ENCODE results near the gene GFER. TPM values are rescaled to one million over a fixed set of nuclear protein-coding genes. Genes with fewer than 3 reads are reported as not detected.
"Not testable (repeated sequence)": the region's sequence is repeated elsewhere in the genome, so short reads cannot be mapped to it uniquely, and the experiment has no call there.

Gene GFER
- polyA plus RNA-seq, 10 donors: 12.4 to 18.7 (median 15.5) TPM

- DNase-seq: no peak
Observed at GRCh38 chr16:2005646-2006045, 21.7 kb downstream of the GFER start.

GRCh38 chr16:2006317-2006716, 22.3 kb downstream of the GFER start:
- DNase-seq: no peak

DNA sequence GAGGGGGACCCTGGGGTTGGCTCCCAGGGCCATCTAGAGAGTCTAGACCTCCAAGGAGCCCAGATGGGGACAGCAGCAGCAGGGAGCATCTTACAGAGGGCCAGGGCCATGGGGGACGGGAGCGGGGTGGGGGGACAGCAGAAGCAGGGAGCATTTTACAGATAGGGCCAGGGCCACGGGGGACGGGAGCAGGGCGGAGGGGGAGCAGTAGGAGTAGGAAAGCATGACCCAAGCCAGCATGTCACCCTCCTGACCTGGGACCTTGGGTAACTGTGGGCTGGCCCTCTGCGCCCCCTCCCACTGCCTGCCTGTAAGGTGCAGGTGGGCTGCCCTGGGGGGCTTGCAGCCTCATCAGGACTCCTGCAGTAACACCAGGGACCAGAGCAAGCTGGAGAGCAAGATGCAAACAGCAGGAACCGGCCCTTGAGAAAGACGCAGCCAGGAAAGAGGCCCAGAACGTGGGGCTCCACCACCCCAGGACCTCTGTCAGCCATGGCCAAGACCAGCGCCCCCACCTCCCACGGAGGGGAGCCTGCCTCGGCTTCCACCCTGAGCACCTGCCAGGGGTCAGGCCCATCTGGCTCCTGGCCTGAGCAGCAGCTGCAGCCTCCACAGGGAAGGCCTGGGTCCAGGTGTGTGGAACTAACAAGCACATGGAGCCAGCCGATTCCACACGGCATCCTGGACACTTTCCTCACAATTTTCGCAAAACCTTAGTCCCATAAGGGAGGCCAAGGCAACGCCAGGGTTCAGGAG, 23.3 kb downstream of the GFER start:
- no peak for DNase-seq

DNA sequence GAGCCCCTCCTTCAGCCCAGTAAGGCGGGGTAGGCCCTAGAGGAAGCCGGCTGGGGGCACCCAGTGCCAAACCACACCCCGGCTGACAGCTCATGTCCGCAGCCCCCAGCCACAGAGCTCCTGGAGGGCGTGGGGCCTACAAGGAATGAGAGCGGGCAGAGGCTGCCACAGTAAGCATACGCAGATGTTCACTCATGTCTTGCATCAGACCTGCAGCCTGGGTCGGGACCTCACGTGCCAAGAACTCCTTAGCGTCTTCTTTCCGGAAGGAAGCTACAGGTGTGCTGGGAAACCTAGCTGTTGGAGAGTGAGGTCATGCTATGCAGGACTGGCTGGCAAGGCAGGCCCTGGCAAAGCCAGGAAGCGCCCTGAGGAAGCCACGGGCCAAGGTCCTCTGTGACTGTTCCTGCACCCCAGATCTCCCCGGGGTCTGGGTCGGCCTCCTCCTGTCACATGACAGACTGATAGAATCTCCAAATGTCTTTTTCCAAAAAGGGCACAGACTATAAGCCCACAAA, 24.1 kb downstream of the GFER start:
- DNase-seq: no peak

DNA sequence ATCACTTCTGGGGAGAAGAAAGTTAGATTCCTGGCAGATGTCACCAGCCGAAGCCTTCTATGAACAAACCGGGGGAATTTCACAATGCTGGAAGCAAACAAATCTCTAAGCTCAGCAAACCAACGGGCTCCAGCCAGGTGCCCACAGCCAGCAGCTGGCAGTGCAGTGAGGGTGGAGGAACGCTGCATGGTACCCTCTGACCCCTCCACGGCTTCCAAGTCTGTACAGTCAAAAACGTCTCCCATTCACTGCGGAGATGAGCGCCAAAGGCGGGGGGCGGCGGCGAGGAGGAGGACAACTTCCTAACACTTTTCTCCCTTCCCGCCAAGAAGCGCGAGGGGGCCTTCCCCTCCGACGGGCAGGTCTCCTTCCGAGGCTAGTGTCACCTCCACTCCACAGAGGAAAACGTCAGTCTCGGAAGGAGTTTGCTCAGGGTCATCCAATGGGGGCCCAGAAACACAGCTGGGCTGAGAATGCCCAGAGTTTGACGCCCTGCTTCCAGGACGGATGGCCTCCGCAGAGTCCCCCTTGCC, 24.7 kb downstream of the GFER start:
- no peak for DNase-seq

- no peak for DNase-seq
Observed at GRCh38 chr16:2009164-2009711, 25.2 kb downstream of the GFER start.

DNA sequence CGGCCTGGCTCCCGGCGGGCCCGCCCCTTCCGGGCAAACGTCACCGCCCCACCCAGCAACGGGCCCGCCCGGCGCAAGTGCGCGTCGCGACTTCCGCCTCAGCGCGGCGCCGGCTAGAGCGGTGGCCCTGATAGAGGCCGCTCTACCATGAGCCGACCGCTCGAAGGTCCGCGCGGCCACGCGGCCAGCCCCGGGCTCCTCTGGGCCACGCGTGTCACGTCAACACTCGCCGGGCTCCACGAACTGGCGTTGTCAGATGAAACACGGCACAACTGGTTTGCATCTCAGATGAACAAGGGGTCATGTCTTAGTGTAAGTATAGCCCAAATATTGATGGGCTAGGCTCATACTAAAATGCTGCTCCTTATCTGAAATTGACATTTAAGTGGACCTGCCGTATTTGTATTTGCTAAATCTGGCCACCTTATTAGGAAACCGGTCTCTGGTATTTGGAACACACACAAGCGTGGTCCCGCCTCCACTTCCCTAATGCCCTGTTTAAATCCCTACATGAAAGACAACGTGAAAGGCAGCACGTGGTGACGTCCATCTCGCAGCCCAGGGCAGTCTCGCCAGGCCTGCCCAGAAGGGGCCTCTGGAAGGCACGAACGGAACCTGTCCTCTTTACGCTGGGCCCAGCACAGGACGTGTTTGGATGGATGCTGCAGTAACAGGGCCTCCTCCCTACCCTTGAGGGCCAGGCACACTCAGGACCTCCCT, 26.0 kb downstream of the GFER start, which contains the start of gene ZNF598:
TSS of gene ZNF598 (minus strand) at position 31 of the 720 bp plus-strand sequence.
- peak; percentile 87 to 94 (median 92) for DNase-seq

DNA sequence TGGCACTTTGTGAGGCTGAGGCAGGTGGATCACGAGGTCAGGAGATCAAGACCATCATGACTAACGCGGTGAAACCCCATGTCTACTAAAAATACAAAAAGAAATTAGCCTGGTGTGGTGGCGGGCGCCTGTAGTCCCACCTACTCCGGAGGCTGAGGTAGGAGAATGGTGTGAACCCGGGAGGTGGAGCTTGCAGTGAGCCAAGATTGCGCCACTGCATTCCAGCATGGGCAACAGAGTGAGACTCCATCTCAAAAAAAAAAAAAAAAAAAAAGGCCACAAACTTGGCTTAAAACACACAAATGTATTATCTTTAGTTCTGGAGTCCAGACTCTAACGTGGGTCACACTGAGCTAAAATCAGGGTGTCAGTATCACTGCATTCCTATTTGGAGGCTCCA, 27.7 kb downstream of the GFER start:
- DNase-seq: not testable (repeated sequence)

GRCh38 chr16:2013527-2013926, 29.5 kb downstream of the GFER start:
- no peak for DNase-seq

- no peak for DNase-seq
Observed at GRCh38 chr16:2015117-2015946, 31.3 kb downstream of the GFER start.

DNA sequence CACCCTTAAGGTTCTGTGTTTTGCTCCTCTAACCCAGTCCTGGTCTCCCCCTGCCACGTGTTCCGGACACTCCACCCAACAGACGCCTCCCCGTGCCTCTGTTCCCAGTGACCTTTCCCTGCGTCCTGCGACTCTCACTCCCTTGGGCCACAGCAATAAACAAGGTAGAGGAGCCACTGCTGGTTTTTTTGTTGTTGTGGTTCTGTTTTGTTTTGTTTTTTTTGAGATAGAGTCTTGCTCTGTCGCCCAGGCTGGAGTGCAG, 31.9 kb downstream of the GFER start:
- no peak for DNase-seq

DNA sequence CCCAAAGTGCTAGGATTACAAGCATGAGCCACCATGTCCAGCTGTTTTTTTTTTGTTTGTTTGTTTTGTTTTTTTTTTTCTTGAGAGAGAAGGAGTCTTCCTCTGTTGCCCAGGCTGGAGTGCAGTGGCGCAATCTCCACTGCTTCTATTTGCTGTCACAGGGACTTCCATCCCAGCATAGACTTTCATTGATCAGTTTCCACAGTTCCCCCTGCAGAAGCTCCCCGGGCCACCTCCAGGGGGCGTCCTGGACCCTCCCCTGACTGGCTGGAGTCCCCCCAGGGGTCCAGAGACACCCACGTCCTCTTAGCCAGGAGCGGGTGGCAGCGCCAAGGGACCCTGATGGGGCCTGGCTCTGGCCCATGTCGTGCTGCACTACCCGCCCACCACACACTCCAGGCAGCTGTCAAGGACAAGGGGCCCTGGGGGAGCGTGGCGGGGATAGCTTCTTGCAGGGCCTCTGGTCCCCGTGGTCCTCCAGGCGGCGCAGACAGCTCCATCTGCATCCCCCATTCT, 32.5 kb downstream of the GFER start:
- DNase-seq: no peak

GRCh38 chr16:2019518-2019920, 35.5 kb downstream of the GFER start, which contains the start of gene NPW:
Gene NPW, plus strand, starts transcription at chr16:2019785.
- DNase-seq: peak in 1 of 3 donors; percentile 52

- DNase-seq: peak in 1 of 3 donors; percentile 61
Observed at GRCh38 chr16:2019921-2020831, 36.2 kb downstream of the GFER start.

- no peak for DNase-seq
Observed at GRCh38 chr16:2022723-2023091, 38.7 kb downstream of the GFER start.

DNA sequence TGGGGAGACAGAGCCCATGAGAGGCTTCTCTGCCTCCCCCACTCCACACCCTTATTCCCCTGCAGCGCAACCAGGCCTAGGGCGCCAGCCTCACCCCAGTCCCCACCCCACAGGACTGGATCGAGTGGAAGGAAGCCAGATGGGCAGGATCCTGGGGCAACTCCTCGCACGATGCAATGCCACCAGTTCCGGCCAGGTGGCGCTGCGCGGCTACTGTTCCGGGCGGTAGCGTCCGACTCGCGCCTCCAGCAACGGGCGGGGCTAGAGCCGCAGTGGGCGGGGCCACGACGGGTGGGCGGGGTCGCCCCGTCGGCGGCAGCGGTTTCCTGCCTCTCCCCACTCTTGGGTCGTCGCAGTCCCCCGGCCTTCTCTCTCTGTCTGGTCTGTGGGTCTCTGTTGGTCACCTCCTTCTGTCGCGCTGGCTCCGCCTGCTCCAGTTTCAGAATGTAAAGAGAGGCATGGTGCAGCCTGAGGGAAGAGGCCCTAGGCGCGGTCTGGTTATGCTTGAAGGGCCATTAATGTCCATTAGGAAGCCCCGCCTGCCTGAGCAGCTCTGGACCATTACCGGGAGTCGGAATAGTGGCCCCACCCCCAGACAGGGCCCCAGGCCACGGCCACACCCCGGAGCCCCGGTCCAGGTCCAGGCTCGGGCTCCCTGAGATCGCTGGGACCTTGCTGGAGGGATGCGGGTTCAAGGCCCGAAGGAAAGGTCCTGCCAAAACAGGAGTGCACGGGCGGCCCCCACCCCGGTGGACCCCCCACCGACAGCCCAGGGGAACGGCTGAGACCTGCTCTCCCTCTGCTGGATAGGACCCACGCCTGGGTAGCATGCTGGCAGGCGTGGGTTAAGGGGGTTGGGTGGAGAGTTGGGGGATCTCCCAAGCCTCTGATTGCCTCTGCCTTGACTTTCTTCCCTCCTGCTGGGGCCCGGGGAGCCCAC, 39.4 kb downstream of the GFER start:
- peak; percentile 85 to 95 (median 93) for DNase-seq

GRCh38 chr16:2024032-2024420, 40.0 kb downstream of the GFER start:
- no peak for DNase-seq

DNA sequence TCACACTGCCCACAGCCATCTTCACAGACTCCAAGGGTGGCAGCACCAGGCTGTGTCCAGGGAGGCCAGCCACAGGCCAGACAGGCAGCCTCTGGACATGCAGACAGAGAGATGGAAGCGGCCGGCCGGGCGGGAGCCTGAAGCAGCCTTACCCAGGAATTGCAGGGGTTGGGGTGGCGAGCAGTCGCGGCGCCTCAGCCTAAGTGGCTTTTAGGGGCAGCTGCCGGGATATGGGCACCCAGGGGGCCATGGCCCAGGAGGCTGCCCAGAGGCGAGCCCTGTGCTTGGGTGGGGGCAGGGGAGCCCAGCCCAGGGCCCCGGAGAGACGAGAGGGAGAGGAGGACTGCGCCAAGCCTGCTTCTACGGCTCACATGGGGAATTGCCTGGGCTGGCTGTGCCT, 41.3 kb downstream of the GFER start:
- peak in 1 of 3 donors; percentile 3 for DNase-seq

- DNase-seq: peak in 1 of 3 donors; percentile 8
Observed at GRCh38 chr16:2025878-2026460, 42.0 kb downstream of the GFER start.
